Spinal cord (tissue), 10 donors: ENCODE measurements around the gene CDC37. TPM values are rescaled to one million over a fixed set of nuclear protein-coding genes. Genes with fewer than 3 reads are reported as not detected.
"Not testable (repeated sequence)": the region's sequence is repeated elsewhere in the genome, so short reads cannot be mapped to it uniquely, and the experiment has no call there.

Source experiments
- DNase-seq, 6 donors: peaks; one replicate each; pipeline versions ENCODE4 v3.0.0 to v3.0.0-alpha.2; 2013 to 2015; ENCODE audit warnings: low spot score in 6 of 6, low read depth in 4 of 6
- H3K27ac ChIP-seq: one replicate; pipeline ENCODE4 v1.5.1; 2013; ENCODE audit warnings: low read depth, low read length, control low read depth
- H3K27me3 ChIP-seq: one replicate; pipeline ENCODE4 v1.6.1; 2013; ENCODE audit warnings: low read length; ENCODE audit not compliant: control insufficient read depth, insufficient read depth
- H3K36me3 ChIP-seq: one replicate; pipeline ENCODE4 v1.6.1; 2013; ENCODE audit warnings: low read length; ENCODE audit not compliant: control insufficient read depth, insufficient read depth
- H3K4me1 ChIP-seq: one replicate; pipeline ENCODE4 v1.6.1; 2013; ENCODE audit warnings: low read length; ENCODE audit not compliant: control insufficient read depth, insufficient read depth
- H3K4me3 ChIP-seq: one replicate; pipeline ENCODE4 v1.5.1; 2013; ENCODE audit warnings: low read depth, low read length, control low read depth
- H3K9me3 ChIP-seq: one replicate; pipeline ENCODE4 v1.6.1; 2013; ENCODE audit warnings: low read length; ENCODE audit not compliant: control insufficient read depth, insufficient read depth
- WGBS: methylation state at CpG from one replicate; pipeline ENCODE4 v1.1.5; 2013; ENCODE audit warnings: missing lambda C conversion rate; ENCODE audit not compliant: insufficient coverage; 5-methylcytosine and 5-hydroxymethylcytosine counted together
- polyA plus RNA-seq, 2 donors: library from polyadenylated mRNA; unstranded; fragments of 120-200 nt; gene quantifications; one replicate each; pipeline ENCODE4 v1.2.1, GENCODE V29; 2013; ENCODE audit not compliant: insufficient read length in 2 of 2
- total RNA-seq, 2 donors: library from RNA; depleted of rRNA in 1 of 2; stranded (reverse); fragments of 120-200 nt in 1 of 2; fragments of >200 nt in 1 of 2; gene quantifications; one replicate each; pipeline versions ENCODE4 v1.2.3 to v1.2.4, GENCODE V29; 2013 to 2014
- donor health status: healthy.

The CDC37 gene
- total and polyA plus RNA-seq, 4 donors, result 47.4 to 191 (median 157) TPM

DNA sequence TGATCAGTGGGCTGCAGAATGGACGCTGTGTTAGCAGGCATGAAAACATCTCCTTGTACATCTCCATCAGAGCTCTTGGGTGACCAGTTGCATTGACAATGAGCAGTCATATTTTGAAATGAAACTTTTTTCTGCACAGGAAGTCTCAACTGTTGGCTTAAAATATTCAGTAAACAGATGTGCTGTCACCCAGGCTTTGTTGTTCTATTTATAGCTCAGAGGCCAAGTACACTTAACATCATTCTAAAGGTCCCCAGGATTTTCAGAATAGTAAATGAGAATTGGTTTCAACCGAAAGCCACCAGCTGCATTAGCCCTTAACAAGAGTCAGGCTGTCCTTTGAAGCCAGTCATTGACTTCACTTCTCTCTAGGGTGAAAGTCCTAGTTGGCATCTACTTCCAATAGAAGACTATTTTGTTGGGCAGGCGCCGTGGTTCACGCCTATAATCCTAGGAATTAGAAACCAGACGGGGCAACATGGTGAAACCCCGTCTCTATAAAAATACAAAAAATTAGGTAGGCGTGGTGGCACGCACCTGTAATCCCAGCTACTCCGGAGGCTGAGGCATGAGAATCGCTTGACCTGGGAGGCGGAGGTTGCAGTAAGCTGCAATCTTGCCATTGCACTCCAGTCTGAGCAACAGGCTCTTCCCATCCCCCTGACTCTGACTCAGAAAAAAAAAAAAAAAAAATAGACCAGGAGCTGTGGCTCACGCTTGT is 9.1 kb upstream of the CDC37 start:
- Histone ChIP-seq H3K27ac (no peak overlapping the region), H3K36me3 (peaks cover 4% of the 10 kb centered on the region), H3K27me3 (peaks cover 28% of the 10 kb centered on the region), H3K4me3 (no peak overlapping the region), H3K4me1 (peaks cover 12% of the 10 kb centered on the region), H3K9me3 (peaks cover 4% of the 10 kb centered on the region)
- 20% methylated on average over 1 of the region's 13 CpGs for WGBS
- DNase-seq, result no peak

DNA sequence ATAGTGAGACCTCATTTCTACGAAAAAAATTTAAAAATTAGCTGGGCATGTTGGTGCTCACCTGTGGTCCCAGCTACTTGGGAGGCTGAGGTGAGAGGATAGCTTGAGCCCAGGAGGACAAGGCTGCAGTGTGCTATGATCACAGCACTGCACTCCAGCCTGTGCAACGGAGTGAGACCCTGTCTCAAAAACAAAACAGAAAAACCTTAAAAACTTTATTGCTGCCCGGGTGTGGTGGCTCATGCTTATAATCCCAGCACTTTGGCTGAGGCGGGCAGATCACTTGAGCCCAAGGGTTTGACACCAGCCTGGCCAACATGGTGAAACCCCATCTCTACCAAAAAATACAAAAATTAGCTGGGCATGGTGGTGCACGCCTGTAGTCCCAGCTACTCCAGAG is 7.9 kb upstream of the CDC37 start:
- not testable (repeated sequence) for DNase-seq, H3K9me3 ChIP-seq, H3K4me3 ChIP-seq

DNA sequence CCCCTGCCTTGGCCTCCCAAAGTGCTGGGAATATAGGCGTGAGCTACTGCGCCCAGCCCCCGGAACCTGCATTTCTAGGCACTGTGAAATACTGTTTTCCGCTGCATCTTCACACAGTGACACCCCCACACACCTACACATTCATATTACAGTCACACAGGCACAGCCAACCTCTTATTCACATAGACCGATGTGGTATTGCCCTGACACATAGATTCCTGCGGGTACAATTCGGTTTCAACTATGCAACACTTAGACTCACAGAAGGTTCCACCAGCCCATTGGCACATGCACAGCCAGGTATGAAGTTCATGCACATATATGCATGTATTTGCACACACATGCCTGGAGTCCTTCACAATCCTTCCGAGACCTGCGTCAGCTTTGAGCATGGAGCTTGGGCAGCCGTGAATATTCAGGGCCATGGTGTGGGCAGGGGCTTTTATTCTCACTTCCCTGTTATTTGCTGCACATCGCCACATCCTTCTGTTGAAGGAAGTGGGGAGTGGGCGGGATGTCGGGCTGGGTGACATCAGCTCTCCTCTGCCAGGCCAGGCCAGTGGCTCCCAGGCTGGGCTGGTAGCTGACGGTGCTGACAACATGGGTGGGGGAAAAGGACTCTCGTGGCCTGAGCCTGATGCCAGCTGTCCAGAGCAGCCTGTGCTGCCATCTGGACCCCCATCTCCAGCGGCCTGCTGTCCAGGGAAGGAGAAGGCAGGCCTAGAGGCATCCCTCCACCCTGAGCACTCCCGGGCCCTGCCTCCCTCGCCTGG is 5.4 kb upstream of the CDC37 start:
- peaks cover 21% of the 10 kb centered on the region for H3K4me1 ChIP-seq
- H3K4me3 ChIP-seq, result no peak overlapping the region
- peaks cover 12% of the 10 kb centered on the region for H3K27me3 ChIP-seq
- DNase-seq, result no peak
- H3K27ac ChIP-seq, result no peak overlapping the region
- WGBS, result 70% methylated on average over 15 of the region's 18 CpGs
- H3K9me3 ChIP-seq, result no peaks in the 10 kb centered on the region
- peaks cover 4% of the 10 kb centered on the region for H3K36me3 ChIP-seq

More for the DNA sequence above, 7.9 kb upstream of the CDC37 start:
- H3K27me3 ChIP-seq, result peaks cover 16% of the 10 kb centered on the region
- not testable (repeated sequence) for H3K36me3 ChIP-seq, H3K27ac ChIP-seq, H3K4me1 ChIP-seq
- 66% methylated on average over 5 of the region's 5 CpGs for WGBS

DNA sequence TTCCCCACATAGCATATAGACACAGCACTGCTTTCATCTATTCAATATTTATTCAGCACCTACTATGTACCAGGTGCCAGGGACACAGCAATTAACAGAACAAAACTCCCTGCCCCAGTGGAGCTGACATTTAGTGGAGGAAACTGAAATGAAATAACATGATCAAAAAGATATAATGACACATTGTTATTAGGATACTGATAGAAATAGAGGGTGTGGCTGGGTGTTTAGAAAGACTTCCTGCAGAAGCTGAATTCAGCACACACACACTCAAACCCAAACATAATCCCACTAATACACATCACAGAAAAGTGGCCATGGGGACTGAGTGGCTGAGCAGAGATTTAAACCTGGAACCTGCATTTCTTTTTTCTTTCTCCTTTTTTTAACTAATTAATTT is 3.8 kb upstream of the CDC37 start:
- peaks cover 28% of the 10 kb centered on the region for H3K4me1 ChIP-seq
- no peak overlapping the region for H3K4me3 ChIP-seq
- H3K27ac ChIP-seq, result no peak overlapping the region
- peaks cover 4% of the 10 kb centered on the region for H3K36me3 ChIP-seq
- no peaks in the 10 kb centered on the region for H3K9me3 ChIP-seq
- peaks cover 12% of the 10 kb centered on the region for H3K27me3 ChIP-seq
- no peak for DNase-seq

DNA sequence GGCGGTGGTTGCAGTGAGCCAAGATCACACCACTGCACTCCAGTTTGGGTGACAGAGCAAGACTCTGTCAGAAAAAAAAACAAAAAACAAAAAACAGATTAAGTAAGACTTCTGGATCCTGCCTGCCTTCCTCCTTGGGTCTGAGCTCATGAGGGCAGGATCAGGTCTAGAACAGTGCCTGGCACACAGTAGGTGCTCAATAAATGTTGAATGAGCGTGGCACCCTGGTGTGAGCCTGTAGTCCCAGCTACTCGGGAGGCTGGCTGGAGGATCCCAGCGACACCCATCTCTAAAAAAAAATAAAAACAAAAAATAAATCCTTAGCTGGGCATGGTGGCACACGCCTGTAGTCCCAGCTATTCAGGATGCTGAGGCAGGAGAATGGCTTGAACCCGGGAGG is 2.8 kb upstream of the CDC37 start:
- peaks cover 12% of the 10 kb centered on the region for H3K27me3 ChIP-seq
- no peak overlapping the region for H3K4me3 ChIP-seq
- WGBS, result 100% methylated on average over 2 of the region's 6 CpGs
- H3K4me1 ChIP-seq, result peaks cover 35% of the 10 kb centered on the region
- H3K27ac ChIP-seq, result no peak overlapping the region
- peaks cover 4% of the 10 kb centered on the region for H3K36me3 ChIP-seq
- no peak for DNase-seq
- H3K9me3 ChIP-seq, result no peaks in the 10 kb centered on the region

DNA sequence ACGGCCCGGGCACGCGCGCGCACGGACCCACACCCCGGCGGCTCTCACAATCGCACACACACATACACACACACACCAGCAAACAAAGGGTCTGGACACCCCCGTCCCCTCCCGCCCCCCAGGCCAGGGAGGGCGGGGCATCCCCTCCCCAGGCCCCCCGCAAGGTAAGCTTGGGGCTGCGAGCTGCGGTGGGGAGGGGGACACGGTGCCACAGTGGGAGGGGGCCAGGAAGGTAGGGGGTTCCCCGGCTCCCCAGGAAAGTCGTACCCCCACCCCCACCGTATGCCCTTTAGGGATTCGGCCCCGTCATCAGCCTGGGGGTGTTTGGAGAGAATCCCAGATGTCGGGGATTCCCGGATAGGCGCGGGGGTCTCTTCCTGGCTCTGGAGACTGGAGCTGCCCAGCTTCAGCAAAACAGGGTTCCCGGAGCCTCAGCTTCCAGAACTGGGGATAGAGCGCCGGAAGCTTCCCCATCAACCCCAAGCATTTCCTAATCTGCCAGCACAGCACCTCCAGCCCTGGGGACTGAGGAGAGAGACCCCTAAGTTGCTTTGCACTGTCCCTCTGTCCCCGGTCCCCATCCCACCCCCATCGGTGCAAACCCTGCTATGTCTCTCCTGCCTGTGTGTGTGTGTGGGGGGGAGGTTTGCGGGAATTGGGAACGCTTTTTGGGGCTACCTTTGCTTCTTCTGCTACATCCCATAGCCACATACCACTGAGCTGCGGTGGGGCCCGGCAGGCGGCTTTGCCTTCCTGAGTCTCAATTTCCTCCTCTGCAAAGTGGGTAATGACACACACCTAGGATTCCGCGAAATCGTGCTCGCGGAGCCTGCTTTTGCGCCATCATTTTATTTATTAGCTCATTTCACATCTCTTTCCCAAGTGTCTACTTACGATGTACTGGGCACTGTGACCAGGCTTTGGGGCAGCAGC is 1.8 kb upstream of the CDC37 start:
- peaks cover 38% of the 10 kb centered on the region for H3K4me1 ChIP-seq
- peak in 2 of 6 donors; percentile 50 to 64 for DNase-seq
- peak overlapping the region; percentile 96 for H3K4me3 ChIP-seq
- no peak overlapping the region for H3K27ac ChIP-seq
- peaks cover 12% of the 10 kb centered on the region for H3K27me3 ChIP-seq
- WGBS, result 4% methylated on average over 25 of the region's 43 CpGs
- H3K36me3 ChIP-seq, result peaks cover 8% of the 10 kb centered on the region
- H3K9me3 ChIP-seq, result no peaks in the 10 kb centered on the region

DNA sequence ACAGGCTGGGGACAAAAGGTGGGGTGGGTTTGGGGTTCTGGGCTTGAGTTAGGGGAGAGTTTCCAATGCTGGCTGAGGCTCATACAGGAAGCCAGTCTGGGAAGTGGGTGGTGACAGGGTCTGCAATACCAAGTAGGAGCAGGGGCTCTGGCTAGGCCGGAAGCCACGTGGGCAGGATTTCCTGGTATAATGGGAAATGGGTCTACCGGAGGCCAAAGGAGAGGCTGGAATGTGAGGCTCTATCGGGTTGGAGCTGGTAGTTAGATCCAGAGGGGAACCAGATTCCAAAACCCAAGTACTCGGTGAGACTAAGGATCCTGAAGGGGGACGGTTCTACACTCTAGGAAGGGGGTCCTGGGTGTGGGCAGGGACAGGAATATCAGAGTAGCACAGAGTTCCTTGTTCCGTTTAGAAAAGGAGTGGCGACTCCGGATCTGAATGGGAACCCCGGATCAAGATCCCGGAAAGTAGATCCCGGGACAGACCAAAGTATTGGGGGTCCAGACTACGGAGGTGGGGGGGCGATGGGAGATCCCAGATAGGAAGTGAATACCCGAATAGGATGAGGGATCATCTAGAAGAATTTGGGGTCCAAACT is 802 bp downstream of the CDC37 start:
- Histone ChIP-seq H3K27ac (peak overlapping the region; percentile 49), H3K4me3 (peak overlapping the region; percentile 96), H3K9me3 (no peaks in the 10 kb centered on the region), H3K36me3 (peaks cover 23% of the 10 kb centered on the region), H3K4me1 (peaks cover 38% of the 10 kb centered on the region), H3K27me3 (peaks cover 8% of the 10 kb centered on the region)
- no peak for DNase-seq
- WGBS, result 4% methylated on average over 15 of the region's 15 CpGs

DNA sequence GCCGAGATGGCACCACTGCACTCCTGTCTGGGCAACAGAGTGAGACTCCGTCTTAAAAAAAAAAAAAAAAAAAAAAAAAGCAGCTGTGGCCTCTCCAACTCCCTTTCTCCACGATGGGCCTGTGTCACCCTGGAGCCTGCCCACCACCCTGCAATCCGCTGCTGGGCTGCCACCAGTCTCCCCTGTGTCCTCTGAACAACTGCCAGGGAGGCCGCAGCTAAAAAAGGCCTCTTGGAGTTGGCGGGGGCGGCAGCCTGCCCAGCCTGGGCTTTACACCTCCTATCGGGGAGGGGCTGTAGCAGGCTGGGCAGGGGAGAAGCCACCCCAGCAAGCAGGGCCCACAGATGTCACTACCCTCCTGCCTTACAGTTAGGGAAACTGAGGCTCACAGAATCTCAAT is 3.5 kb downstream of the CDC37 start:
- 84% methylated on average over 3 of the region's 8 CpGs for WGBS
- DNase-seq, result no peak
- no peak overlapping the region for H3K27ac ChIP-seq
- peaks cover 45% of the 10 kb centered on the region for H3K36me3 ChIP-seq
- H3K4me3 ChIP-seq, result no peak overlapping the region
- no peaks in the 10 kb centered on the region for H3K27me3 ChIP-seq
- H3K9me3 ChIP-seq, result no peaks in the 10 kb centered on the region
- peaks cover 29% of the 10 kb centered on the region for H3K4me1 ChIP-seq

DNA sequence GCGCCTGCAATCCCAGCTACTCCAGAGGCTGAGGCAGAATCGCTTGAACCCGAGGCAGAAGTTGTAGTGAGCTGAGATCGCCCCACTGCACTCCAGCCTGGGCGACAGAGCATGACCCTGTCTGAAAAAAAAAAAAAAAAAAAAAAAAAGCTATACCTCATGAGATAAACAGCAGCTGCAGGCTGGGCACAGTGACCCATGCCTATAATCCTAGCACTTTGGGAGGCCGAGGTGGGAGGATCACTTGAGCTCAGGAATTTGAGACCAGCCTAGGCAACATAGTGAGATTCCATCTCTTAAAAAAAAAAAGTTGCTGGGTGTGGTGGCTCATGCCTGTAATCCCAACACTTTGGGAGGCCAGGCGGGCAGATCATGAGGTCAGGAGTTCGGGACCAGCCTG is 4.0 kb downstream of the CDC37 start:
- not testable (repeated sequence) for H3K27me3 ChIP-seq, DNase-seq, H3K4me3 ChIP-seq, H3K27ac ChIP-seq, H3K9me3 ChIP-seq
- WGBS, result 90% methylated on average over 2 of the region's 8 CpGs
- Histone ChIP-seq H3K4me1 (peaks cover 24% of the 10 kb centered on the region), H3K36me3 (peaks cover 50% of the 10 kb centered on the region)
